ENCODE measurements around the gene GABRR2. TPM values are rescaled to one million over a fixed set of nuclear protein-coding genes. Genes with fewer than 3 reads are reported as not detected.
A peak's percentile ranks its signal among the peaks of the same experiment; 100 is the strongest.

GABRR2 gene
- 1 to 10 TPM in 7 of 10 donors, under 1 TPM in 3; 0.41 to 3.2 (median 1.4) TPM for polyA plus RNA-seq (ENCODE audit: insufficient read length in 10 of 10)
- long read RNA-seq, donor 1, result 0 reads
- long read RNA-seq, donor 2, result 0 reads
- long read RNA-seq, donor 3, result 0 reads
- long read RNA-seq, donor 4, result 0 reads
- long read RNA-seq, donor 5, result 0 reads
- long read RNA-seq, donor 6, result 0 reads
- long read RNA-seq, donor 7, result 0 reads
- long read RNA-seq, donor 8, result 0 reads
- long read RNA-seq, donor 9, result 0 reads

GRCh38 chr6:89315249-89315885 lies at the start of gene GABRR2:
GABRR2 (minus strand) TSS chr6:89315299; CDS start chr6:89315165, 134 bp downstream.
- no peak for DNase-seq

DNA sequence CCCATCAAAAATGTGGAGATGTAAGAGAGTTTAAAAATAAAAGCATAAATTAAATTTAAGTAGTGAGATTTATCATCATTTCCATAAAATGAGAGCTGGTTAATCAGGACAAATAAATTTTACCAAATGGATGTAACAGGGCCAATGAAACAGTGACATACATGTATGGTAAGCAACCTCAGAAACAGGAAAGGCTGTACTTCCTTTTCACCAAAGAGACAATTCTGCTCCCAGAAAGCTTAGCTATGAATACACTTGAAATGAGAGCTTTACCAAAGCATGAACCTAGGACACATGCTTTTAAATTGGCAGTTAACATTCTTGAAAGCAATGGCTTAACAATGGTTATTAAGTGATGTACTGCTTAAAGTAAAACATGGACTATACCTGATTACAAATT lies 49.5 kb upstream of the GABRR2 start:
- no peak for DNase-seq

DNA sequence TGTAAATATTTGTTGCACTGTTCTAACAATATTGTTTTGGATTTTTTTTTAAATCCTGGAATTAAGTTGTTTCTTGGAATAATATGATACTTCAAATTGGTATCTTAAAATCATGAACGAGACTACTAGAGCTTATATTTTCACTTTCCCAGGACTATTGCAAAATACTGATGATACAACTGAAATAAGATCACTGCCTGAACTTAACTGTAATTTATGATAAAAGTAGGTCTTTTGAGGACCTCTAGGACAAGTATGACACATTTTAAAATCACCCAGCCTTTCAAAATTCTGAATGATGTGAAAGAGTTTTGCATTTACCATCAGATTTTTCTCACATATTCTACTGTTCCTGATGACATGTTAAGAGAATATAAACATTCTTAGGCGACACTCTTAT lies 46.1 kb upstream of the GABRR2 start:
- DNase-seq, result no peak

- peak in 1 of 3 donors; percentile 39 for DNase-seq
These were observed 45.4 kb upstream of the GABRR2 start for GRCh38 chr6:89360415-89360999.

GRCh38 chr6:89359561-89359960 lies 44.5 kb upstream of the GABRR2 start:
- DNase-seq, result no peak

DNA sequence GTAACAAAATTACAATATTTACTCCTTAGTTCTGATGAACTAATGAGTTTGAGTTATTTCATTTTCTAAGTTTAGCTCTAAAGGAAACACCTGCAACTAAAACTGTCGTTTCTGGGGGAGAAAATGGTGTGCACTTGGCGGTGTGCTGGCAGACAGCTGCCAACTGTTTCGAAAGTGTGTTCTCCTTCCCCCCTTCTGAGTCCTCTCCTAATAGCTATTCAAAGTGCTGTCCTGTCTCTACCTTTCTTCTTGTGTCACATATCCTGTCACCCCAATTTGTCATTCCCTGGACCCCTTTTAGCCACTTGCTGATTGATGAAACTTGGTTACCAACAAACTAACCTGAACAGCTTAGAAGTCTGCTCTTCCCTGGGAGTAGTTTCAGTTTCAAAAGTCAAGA lies 42.3 kb upstream of the GABRR2 start:
- DNase-seq, result peak in 1 of 3 donors; percentile 24

GRCh38 chr6:89356642-89357170 lies 41.6 kb upstream of the GABRR2 start:
- no peak for DNase-seq

DNA sequence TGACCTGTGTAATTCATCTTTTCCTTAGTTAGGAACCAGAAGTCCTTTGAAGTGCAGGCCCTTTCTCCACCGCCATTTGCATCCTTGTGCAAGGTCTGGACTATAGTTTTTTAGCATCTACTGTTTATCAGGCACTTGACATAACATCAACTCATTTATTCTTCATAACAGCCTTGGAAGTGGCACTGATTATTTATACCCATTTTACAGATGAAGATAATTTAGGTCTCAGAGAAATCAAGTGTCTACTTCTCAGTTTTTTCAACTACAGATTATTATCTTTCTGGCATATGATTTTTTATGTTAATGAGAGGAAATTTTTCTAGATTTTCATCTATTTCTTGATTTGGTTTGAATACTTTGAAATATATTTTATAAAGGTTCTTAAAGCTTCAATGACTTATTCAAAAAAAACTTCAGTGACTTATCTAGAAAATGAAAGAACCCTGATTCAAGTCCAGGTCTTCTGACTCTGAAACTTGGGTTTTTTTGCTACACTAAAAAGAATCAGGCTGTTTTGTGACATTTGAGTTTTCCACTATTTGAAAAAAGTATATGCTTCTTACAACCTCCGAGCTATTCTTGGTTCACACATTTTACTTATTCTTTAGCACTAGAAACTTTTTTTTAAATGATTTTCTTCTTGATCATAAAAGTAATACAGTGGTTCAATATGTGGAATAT lies 40.6 kb upstream of the GABRR2 start:
- no peak for DNase-seq

- DNase-seq, result no peak
These were observed 38.7 kb upstream of the GABRR2 start for GRCh38 chr6:89353702-89354392.

- DNase-seq, result no peak
These were observed 38.0 kb upstream of the GABRR2 start for GRCh38 chr6:89353118-89353556.

GRCh38 chr6:89352278-89353117 lies 37.4 kb upstream of the GABRR2 start, which contains the start of gene UBE2J1:
UBE2J1 (minus strand) TSS chr6:89352722; CDS start chr6:89352569, 153 bp downstream.
- peak; percentile 91 to 97 (median 94) for DNase-seq

DNA sequence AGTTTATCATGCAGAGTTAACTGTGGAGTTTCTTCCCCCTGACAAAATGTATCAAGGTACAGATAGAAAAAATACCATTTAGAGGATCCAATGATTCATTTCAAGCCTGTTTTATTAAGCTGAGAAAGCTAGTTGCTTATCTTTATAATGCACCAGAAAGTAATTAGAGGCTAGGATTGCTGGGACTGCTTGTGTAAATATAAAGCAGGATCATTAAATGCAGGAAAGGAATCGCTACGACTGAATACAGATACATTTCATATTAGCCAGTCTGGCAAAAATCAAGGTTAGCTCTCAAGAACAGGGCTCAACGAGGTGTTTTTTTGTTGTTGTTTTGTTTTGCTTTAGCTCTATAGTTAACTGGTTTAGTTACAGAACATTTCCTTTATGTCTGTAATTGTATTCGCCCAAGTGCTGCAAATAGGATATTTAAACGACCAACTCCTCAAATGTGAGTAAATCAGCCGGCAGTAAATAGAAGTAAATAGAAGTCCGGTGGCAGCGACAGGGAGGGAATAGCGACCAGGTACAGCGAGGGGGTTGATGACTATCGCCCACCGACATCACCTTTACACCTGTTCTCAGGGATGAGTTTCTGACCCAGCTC lies 36.7 kb upstream of the GABRR2 start:
- no peak for DNase-seq

DNA sequence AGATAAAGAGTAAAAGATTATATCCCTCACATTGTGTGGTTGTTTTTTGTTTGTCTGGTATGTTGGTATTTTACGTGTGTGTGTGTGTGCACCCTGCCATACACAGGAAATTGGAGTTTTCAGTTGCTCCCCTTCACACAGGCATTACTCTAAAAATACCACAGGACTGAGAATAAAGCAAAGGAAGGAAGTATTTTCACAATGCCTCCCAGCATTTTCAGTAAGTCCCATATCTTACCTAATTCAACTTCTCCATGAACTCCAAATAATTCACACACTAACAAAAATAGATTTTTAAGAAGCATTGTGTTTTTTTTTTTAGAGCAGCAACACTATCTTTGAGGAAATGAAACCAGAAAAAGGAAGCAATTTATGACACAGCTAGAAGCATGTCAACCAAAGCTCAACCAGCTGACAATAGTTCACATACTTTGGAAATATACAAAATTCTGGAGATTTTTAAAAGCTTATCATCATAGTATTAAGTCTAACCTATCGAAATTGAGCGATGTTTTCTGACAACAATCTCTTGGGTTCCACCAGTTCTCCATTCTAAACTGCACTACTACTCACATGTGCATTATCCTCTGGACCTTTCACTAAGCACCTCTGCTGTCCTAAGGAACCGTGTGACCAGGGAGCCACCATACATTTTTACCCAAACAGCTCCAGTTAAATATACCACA lies 35.3 kb upstream of the GABRR2 start:
- DNase-seq, result peak in 2 of 3 donors; percentile 15 to 45

GRCh38 chr6:89348372-89348771 lies 33.3 kb upstream of the GABRR2 start:
- no peak for DNase-seq

DNA sequence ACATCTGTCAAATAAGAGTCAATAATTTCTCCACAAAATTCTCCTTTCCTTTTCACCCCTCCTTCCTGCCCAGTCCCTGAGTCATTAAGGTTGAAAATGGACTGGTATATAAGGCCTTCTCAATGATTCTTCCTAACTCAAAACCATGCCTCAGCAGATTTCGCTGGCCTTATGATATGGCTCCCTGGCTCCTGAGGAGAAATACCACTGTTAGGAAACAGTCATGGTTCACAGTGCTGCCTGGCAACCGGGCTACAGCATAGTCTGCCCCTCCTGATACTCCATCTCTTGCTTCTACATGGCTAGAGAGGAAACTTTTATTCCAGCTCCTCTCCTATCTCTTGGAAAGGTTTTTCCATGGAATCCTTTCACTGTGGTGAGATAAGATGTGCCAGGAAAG lies 32.7 kb upstream of the GABRR2 start:
- no peak for DNase-seq

DNA sequence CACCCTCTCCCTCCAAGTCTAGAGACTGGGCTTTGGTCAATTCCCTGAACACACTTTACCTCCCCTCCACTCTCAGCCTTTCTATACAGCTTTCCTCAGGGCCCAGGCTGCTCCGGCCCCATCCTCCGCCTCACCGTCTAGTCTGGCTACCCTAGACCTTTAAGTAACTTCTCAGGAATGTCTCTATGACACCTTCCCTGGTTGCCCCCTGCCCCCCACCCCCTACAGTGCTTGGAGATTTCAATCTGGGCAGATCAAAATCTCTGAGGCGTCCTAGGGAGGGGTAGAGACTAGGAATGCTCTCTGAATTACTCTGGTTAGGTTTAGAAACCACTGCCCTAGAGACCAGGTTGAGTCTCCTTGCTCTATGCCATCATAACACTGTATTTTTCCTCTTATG lies 31.3 kb upstream of the GABRR2 start:
- DNase-seq, result no peak

DNA sequence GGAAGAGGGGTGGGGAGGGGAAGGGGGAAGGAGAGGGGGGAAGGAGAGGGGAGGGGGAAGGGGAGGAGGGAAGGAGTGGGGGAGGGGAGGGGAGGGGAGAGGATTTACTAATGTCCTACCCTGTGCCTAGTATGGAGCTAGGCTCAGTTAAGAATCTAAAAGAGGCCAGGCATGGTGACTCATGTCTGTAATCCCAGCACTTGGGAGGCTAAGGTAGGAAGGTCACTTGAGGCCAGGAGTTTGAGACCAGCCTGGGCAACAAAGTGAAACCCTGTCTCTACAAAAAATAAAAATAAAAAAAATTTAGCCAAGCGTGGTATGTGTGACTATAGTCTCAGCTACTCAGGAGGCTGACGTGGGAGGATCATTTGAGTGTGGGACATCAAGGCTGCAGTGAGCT lies 24.5 kb upstream of the GABRR2 start:
- no peak for DNase-seq

GRCh38 chr6:89335164-89335563 lies 20.1 kb upstream of the GABRR2 start:
- no peak for DNase-seq

- DNase-seq, result no peak
These were observed 15.8 kb upstream of the GABRR2 start for GRCh38 chr6:89330910-89331309.

GRCh38 chr6:89328976-89329375 lies 13.9 kb upstream of the GABRR2 start:
- DNase-seq, result no peak
